IMR-90 (cell line): ENCODE results near the gene FAM221A.
"Not testable (repeated sequence)": the region's sequence is repeated elsewhere in the genome, so short reads cannot be mapped to it uniquely, and the experiment has no call there.

ENCODE experiments used
- CHD1 ChIP-seq: IDR thresholded peaks from 2 replicates; pipeline ENCODE4 v1.6.1; 2012; ENCODE audit warnings: low read depth, low read length, improper control_type of control experiment
- POLR2A ChIP-seq: IDR thresholded peaks from 2 replicates; pipeline ENCODE4 v1.6.1; 2012; ENCODE audit warnings: mild to moderate bottlenecking, low read depth, low read length
- RAD21 ChIP-seq: IDR thresholded peaks from 2 replicates; pipeline ENCODE4 v1.6.1; 2012; ENCODE audit warnings: low read length, improper control_type of control experiment
- SMC3 ChIP-seq: fragments of 150-350 bp; IDR thresholded peaks from 2 replicates; pipeline ENCODE4 v1.6.1; 2016; ENCODE audit warnings: low read depth, mild to moderate bottlenecking, antibody characterized with exemption, low read length, moderate library complexity
- TF ChIP-seq, protein P1 (sequence below): conservative IDR thresholded peaks from 2 replicates; pipeline ENCODE4 v1.5.1; 2012; ENCODE audit warnings: mild to moderate bottlenecking, low read depth, low read length, improper control_type of control experiment

DNA sequence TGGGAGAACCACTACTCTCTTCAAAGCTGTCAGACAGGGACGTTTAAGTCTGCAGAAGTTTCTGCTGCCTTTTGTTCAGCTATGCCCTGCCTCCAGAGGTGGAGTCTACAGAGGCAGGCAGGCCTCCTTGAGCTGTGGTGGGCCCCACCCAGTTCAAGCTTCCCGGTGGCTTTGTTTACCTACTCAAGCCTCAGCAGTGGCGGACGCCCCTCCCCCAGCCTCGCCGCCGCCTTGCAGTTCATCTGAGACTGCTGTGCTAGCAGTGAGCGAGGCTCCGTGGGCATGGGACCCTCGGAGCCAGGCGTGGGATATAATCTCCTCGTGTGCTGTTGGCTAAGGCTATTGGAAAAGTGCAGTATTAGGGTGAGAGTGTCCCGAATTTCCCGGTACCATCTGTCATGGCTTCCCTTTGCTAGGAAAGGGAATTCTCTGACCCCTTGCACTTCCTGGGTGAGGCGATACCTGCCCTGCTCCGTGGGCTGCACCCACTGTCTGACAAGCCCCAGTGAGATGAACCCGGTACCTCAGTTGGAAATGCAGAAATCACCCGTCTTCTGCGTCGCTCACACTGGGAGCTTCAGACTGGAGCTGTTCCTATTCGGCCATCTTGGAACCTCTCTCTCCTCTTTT is 42.7 kb downstream of the FAM221A start:
- TF ChIP-seq, protein P1, sequence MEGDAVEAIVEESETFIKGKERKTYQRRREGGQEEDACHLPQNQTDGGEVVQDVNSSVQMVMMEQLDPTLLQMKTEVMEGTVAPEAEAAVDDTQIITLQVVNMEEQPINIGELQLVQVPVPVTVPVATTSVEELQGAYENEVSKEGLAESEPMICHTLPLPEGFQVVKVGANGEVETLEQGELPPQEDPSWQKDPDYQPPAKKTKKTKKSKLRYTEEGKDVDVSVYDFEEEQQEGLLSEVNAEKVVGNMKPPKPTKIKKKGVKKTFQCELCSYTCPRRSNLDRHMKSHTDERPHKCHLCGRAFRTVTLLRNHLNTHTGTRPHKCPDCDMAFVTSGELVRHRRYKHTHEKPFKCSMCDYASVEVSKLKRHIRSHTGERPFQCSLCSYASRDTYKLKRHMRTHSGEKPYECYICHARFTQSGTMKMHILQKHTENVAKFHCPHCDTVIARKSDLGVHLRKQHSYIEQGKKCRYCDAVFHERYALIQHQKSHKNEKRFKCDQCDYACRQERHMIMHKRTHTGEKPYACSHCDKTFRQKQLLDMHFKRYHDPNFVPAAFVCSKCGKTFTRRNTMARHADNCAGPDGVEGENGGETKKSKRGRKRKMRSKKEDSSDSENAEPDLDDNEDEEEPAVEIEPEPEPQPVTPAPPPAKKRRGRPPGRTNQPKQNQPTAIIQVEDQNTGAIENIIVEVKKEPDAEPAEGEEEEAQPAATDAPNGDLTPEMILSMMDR, result not testable (repeated sequence)
- TF ChIP-seq RAD21, POLR2A, CHD1, SMC3: not testable (repeated sequence)
